Lung (tissue), 12 donors: ENCODE results near the gene CCDC33. TPM values are rescaled to one million over a fixed set of nuclear protein-coding genes. Genes with fewer than 3 reads are reported as not detected.

ENCODE experiments used
- ATAC-seq: fragments of 200-7000 bp; cut with Tn5 transposase; one replicate; pipeline ENCODE4 v1.9.1; 2020; ENCODE audit warnings: moderate number of reproducible peaks; ENCODE audit not compliant: insufficient read depth, low FRiP score
- DNase-seq, 3 donors: peaks; one replicate each; pipeline ENCODE4 v3.0.0-alpha.2; 2013 to 2017
- H3K27ac ChIP-seq, 2 donors: one replicate each; pipeline ENCODE4 v1.5.1; 2013; ENCODE audit warnings: mild to moderate bottlenecking in 2 of 2, moderate library complexity in 2 of 2, control low read depth in 1 of 2, inconsistent platforms in 1 of 2, low read depth in 1 of 2, low read length in 1 of 2
- H3K27me3 ChIP-seq, 3 donors: one replicate each; pipeline ENCODE4 v1.5.1; 2013; ENCODE audit warnings: low read length in 2 of 3; ENCODE audit not compliant: control insufficient read depth in 3 of 3, insufficient read depth in 3 of 3
- H3K36me3 ChIP-seq, 4 donors: one replicate each; pipeline ENCODE4 v1.5.1; 2013; ENCODE audit warnings: low read length in 4 of 4, mild to moderate bottlenecking in 1 of 4, moderate library complexity in 1 of 4; ENCODE audit not compliant: control insufficient read depth in 4 of 4, insufficient read depth in 4 of 4
- H3K4me1 ChIP-seq, 5 donors: one replicate each; pipeline ENCODE4 v1.5.1; 2013; ENCODE audit warnings: low read length in 5 of 5, mild to moderate bottlenecking in 2 of 5, moderate library complexity in 1 of 5; ENCODE audit not compliant: control insufficient read depth in 5 of 5, insufficient read depth in 5 of 5
- H3K4me3 ChIP-seq: one replicate; pipeline ENCODE4 v1.5.1; 2013; ENCODE audit warnings: mild to moderate bottlenecking, control low read depth, moderate library complexity
- H3K9ac ChIP-seq, 2 donors: one replicate each; pipeline ENCODE4 v1.5.1; 2013; ENCODE audit warnings: low read length in 2 of 2, control low read depth in 1 of 2; ENCODE audit not compliant: insufficient read depth in 1 of 2
- H3K9me3 ChIP-seq, 4 donors: one replicate each; pipeline ENCODE4 v1.5.1; 2013; ENCODE audit warnings: low read length in 3 of 4, mild to moderate bottlenecking in 1 of 4, moderate library complexity in 1 of 4; ENCODE audit not compliant: control insufficient read depth in 4 of 4, insufficient read depth in 3 of 4
- WGBS, 2 donors: extraction: QIAGEN DNeasy Blood & Tissue Kit; methylation state at CpG; one replicate each; pipeline ENCODE4 v1.1.7; 2013; 5-methylcytosine and 5-hydroxymethylcytosine counted together
- polyA plus RNA-seq, 2 donors: library from polyadenylated mRNA; stranded (reverse); fragments of 200-250 nt; gene quantifications; one replicate each; pipeline ENCODE4 v1.2.1, GENCODE V29; 2013
- total RNA-seq, 2 donors: library from RNA; depleted of rRNA in 1 of 2; stranded (reverse); fragments of >200 nt in 1 of 2; gene quantifications; one replicate each; pipeline ENCODE4 v1.2.1, GENCODE V29; 2014 to 2021
- TF ChIP-seq, protein P1 (sequence below): IDR thresholded peaks from 2 replicates; pipeline ENCODE4 v1.5.1; 2012; ENCODE audit warnings: mild to moderate bottlenecking; ENCODE audit errors: control extremely low read depth, extremely low read depth
- donor health status: control.
- donor health status: control.
- donor health status: Bipolar disorder and iron deficiency.
- donor health status: healthy.
- donor health status: DM: yes; HTN: yes; CAD: no.

The CCDC33 gene
- total and polyA plus RNA-seq, 4 donors: 4.3 to 14.1 (median 9.1) TPM

DNA sequence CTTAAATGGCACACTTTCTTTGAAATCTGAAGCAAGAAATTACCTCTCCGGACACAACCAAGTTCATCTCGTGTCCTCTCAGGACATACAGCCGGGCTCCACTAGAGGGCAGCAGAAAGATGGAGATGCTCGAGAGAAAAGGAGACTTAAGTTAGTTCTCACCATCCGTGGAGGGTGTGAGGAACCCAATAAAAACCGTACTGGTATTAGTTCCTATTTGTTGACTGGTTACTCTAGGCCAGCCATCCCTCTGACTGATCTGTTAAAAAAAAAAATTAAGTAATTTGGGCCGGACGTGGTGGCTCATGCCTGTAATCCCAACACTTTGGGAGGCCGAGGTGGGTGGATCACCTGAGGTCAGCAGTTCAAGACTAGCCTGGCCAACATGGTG, 139.2 kb downstream of the CCDC33 start:
- TF ChIP-seq, protein P1, sequence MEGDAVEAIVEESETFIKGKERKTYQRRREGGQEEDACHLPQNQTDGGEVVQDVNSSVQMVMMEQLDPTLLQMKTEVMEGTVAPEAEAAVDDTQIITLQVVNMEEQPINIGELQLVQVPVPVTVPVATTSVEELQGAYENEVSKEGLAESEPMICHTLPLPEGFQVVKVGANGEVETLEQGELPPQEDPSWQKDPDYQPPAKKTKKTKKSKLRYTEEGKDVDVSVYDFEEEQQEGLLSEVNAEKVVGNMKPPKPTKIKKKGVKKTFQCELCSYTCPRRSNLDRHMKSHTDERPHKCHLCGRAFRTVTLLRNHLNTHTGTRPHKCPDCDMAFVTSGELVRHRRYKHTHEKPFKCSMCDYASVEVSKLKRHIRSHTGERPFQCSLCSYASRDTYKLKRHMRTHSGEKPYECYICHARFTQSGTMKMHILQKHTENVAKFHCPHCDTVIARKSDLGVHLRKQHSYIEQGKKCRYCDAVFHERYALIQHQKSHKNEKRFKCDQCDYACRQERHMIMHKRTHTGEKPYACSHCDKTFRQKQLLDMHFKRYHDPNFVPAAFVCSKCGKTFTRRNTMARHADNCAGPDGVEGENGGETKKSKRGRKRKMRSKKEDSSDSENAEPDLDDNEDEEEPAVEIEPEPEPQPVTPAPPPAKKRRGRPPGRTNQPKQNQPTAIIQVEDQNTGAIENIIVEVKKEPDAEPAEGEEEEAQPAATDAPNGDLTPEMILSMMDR: peak; percentile 74
- no peaks in the 10 kb centered on the region for H3K36me3 ChIP-seq
- no peak overlapping the region for H3K9ac ChIP-seq
- H3K4me1 ChIP-seq: peaks cover 0 to 14% (median 0%) of the 10 kb centered on the region in 5 donors
- H3K27ac ChIP-seq: no peak overlapping the region
- H3K9me3 ChIP-seq: no peaks in the 10 kb centered on the region
- 15 to 19% methylated on average over 9 of the region's 9 CpGs for WGBS, 2 donors
- H3K4me3 ChIP-seq: no peak overlapping the region
- peak; percentile 76 to 79 (median 77) for DNase-seq
- no peak for ATAC-seq
- H3K27me3 ChIP-seq: peaks cover 0 to 2% (median under 1%) of the 10 kb centered on the region in 3 donors

DNA sequence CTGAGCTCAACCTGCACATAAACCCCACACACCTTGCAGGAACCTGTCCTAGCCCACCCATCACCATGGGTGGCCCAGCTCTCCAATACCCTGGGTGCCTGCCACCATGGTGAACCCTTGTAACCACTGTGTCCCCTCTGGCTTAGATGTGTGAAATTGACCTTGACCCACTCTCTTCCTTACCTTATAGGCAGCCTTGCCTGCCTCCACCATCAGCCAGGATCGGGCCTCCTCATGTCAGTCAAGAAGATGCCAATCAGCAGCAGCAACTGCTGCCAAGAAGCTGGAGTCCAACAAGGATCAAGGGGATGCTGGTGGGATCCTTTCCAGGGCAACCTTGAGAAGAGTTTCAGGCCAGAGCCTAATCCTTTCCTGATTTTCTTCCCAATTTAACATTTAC, 140.1 kb downstream of the CCDC33 start:
- H3K9me3 ChIP-seq: no peaks in the 10 kb centered on the region
- no peak overlapping the region for H3K27ac ChIP-seq
- no peaks in the 10 kb centered on the region for H3K36me3 ChIP-seq
- ATAC-seq: no peak
- H3K4me1 ChIP-seq: peaks cover 0 to 14% (median 0%) of the 10 kb centered on the region in 5 donors
- H3K4me3 ChIP-seq: no peak overlapping the region
- WGBS, 2 donors: 85 to 92% methylated on average over 1 of the region's 1 CpG
- DNase-seq: no peak
- TF ChIP-seq, protein P1: no peak
- peaks cover 0 to 2% (median 0%) of the 10 kb centered on the region in 3 donors for H3K27me3 ChIP-seq
- no peak overlapping the region for H3K9ac ChIP-seq

DNA sequence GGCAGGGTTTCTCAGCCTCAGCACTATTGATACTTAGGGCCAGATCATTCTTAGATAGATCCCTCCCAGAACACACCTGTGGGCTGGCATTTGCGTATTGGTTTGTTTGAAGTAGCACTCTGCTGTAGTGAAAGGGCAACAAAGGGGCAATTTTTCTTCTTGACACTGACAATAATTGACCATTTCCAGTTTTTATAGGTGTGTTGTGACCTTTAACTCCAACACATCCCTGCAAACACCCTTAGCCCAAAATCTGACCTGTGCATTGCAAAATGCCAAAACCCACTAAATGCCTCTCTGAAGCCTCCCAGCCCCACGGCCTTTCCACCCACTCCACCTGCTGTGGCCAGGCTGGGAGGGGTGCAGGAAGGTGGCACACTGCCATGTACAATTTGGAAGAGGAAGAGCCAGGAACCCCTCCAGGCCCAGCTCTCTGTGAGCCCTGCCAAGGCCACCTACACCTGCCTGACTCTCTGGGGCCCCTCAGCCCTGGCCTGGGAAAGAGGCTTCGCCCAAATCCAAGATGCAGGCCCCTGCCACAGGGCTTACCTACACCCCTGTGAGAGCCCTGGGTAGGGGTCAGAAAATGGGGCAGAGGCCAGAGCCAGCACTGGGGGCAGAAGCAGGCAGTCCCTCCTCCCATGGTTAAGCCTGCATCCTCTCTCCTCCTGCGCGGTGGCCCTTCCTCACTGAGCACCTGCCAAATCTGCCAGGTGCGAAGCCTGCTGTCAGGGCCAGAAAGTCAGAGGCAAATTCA, 140.9 kb downstream of the CCDC33 start:
- 78 to 82% methylated on average over 6 of the region's 6 CpGs for WGBS, 2 donors
- DNase-seq: no peak
- TF ChIP-seq, protein P1: no peak
- no peaks in the 10 kb centered on the region for H3K36me3 ChIP-seq
- H3K4me3 ChIP-seq: no peak overlapping the region
- H3K9me3 ChIP-seq: no peaks in the 10 kb centered on the region
- H3K9ac ChIP-seq: no peak overlapping the region
- peaks cover 0 to 14% (median 0%) of the 10 kb centered on the region in 5 donors for H3K4me1 ChIP-seq
- no peak overlapping the region for H3K27ac ChIP-seq
- H3K27me3 ChIP-seq: peaks cover 0 to 2% (median 0%) of the 10 kb centered on the region in 3 donors
- no peak for ATAC-seq
